Measurements from ENCODE around the gene EIF6. TPM values are rescaled to one million over a fixed set of nuclear protein-coding genes. Genes with fewer than 3 reads are reported as not detected.

Gene EIF6
- total RNA-seq, 2 donors from 2014 or later = 127 to 132 TPM

GRCh38 chr20:35276408-35276807, 8.2 kb downstream of the EIF6 start:
- H3K4me1 Mint-ChIP-seq = no peaks in the 10 kb centered on the region
- H3K27ac ChIP-seq (ENCODE audit: low read depth, low read length) = no peak overlapping the region
- H3K9me3 ChIP-seq (ENCODE audit: control insufficient read depth, low read length) = no peaks in the 10 kb centered on the region
- no peak overlapping the region for H3K9ac ChIP-seq (ENCODE audit: extremely low read depth, low read length, poor library complexity, severe bottlenecking)
- H3K4me3 ChIP-seq (ENCODE audit: low read length) = peak overlapping the region; percentile 91
- H3K9me3 Mint-ChIP-seq = peaks cover 4% of the 10 kb centered on the region
- no peak for DNase-seq
- H3K27ac Mint-ChIP-seq = no peak overlapping the region
- peaks cover 35% of the 10 kb centered on the region for H3K36me3 Mint-ChIP-seq (ENCODE audit: low read depth)
- peaks cover 41% of the 10 kb centered on the region for H3K36me3 ChIP-seq (ENCODE audit: control insufficient read depth, insufficient read depth, low read length)
- 81 to 82% methylated on average over 5 to 6 of the region's 6 CpGs for WGBS, 2 experiments (ENCODE audit: insufficient coverage in 1 of 2, insufficient read length in 1 of 2)
- H3K4me1 ChIP-seq (ENCODE audit: control insufficient read depth, insufficient read depth, low read length) = no peaks in the 10 kb centered on the region
- H3K27me3 ChIP-seq (ENCODE audit: control insufficient read depth, insufficient read depth, low read length, poor library complexity, severe bottlenecking) = no peaks in the 10 kb centered on the region
- no peaks in the 10 kb centered on the region for H3K27me3 Mint-ChIP-seq (ENCODE audit: insufficient read depth)
- H3K4me3 Mint-ChIP-seq = peak overlapping the region; percentile 91
- no peak for TF ChIP-seq CTCF (conservative IDR thresholded peaks at IDR 0.05)

GRCh38 chr20:35275741-35276251, 8.8 kb downstream of the EIF6 start:
- no peak overlapping the region for H3K9ac ChIP-seq (ENCODE audit: extremely low read depth, low read length, poor library complexity, severe bottlenecking)
- peaks cover 38% of the 10 kb centered on the region for H3K36me3 Mint-ChIP-seq (ENCODE audit: low read depth)
- H3K4me3 Mint-ChIP-seq = peak overlapping the region; percentile 91

GRCh38 chr20:35274172-35275092, 10.1 kb downstream of the EIF6 start:
- Histone ChIP-seq H3K27me3 (ENCODE audit: control insufficient read depth, insufficient read depth, low read length, poor library complexity, severe bottlenecking) (no peaks in the 10 kb centered on the region), H3K9ac (ENCODE audit: extremely low read depth, low read length, poor library complexity, severe bottlenecking) (no peak overlapping the region), H3K36me3 (ENCODE audit: control insufficient read depth, insufficient read depth, low read length) (peaks cover 24% of the 10 kb centered on the region), H3K4me1 (ENCODE audit: control insufficient read depth, insufficient read depth, low read length) (no peaks in the 10 kb centered on the region), H3K27ac (ENCODE audit: low read depth, low read length) (no peak overlapping the region), H3K4me3 (ENCODE audit: low read length) (no peak overlapping the region), H3K9me3 (ENCODE audit: control insufficient read depth, low read length) (no peaks in the 10 kb centered on the region)
- no peak for TF ChIP-seq CTCF (conservative IDR thresholded peaks at IDR 0.05)
- Mint-ChIP-seq H3K27me3 (ENCODE audit: insufficient read depth) (no peaks in the 10 kb centered on the region), H3K27ac (peak overlapping the region; percentile 10), H3K4me1 (no peaks in the 10 kb centered on the region), H3K4me3 (no peak overlapping the region), H3K36me3 (ENCODE audit: low read depth) (peaks cover 25% of the 10 kb centered on the region), H3K9me3 (peaks cover 22% of the 10 kb centered on the region)
- whole genome bisulfite sequencing, 2 experiments (ENCODE audit: insufficient coverage in 1 of 2, insufficient read length in 1 of 2) = 94 to 97% methylated on average over 16 to 24 of the region's 24 CpGs
- no peak for DNase-seq

More at GRCh38 chr20:35275741-35276251, 8.8 kb downstream of the EIF6 start:
- Histone ChIP-seq H3K9me3 (ENCODE audit: control insufficient read depth, low read length) (no peaks in the 10 kb centered on the region), H3K27ac (ENCODE audit: low read depth, low read length) (no peak overlapping the region), H3K4me1 (ENCODE audit: control insufficient read depth, insufficient read depth, low read length) (no peaks in the 10 kb centered on the region), H3K27me3 (ENCODE audit: control insufficient read depth, insufficient read depth, low read length, poor library complexity, severe bottlenecking) (no peaks in the 10 kb centered on the region), H3K4me3 (ENCODE audit: low read length) (no peak overlapping the region), H3K36me3 (ENCODE audit: control insufficient read depth, insufficient read depth, low read length) (peaks cover 38% of the 10 kb centered on the region)
- Mint-ChIP-seq H3K27me3 (ENCODE audit: insufficient read depth) (no peaks in the 10 kb centered on the region), H3K9me3 (peaks cover 10% of the 10 kb centered on the region), H3K4me1 (no peaks in the 10 kb centered on the region), H3K27ac (no peak overlapping the region)
- TF ChIP-seq CTCF (conservative IDR thresholded peaks at IDR 0.05) = no peak
- DNase-seq = no peak
- WGBS, 2 experiments (ENCODE audit: insufficient coverage in 1 of 2, insufficient read length in 1 of 2) = 93 to 97% methylated on average over 11 to 12 of the region's 12 CpGs
